SH-SY5Y (cell line): Measurements from ENCODE around the gene GPR161.

ENCODE experiments used
- GATA2 ChIP-seq: IDR thresholded peaks from 2 replicates; pipeline ENCODE4 v1.6.1; 2011; ENCODE audit warnings: mild to moderate bottlenecking, low read depth, low read length
- GATA3 ChIP-seq: IDR thresholded peaks from 2 replicates; pipeline ENCODE4 v1.6.1; 2011; ENCODE audit warnings: low read depth, mild to moderate bottlenecking, low read length, moderate library complexity

GRCh38 chr1:168135921-168136708 is 615 bp downstream of the GPR161 start:
- no peak for TF ChIP-seq GATA2
- no peak for TF ChIP-seq GATA3
